GM19468 (cell line): ENCODE data around the gene PABPN1L.

ENCODE experiments used
- ATAC-seq: cut with Tn5 transposase; IDR thresholded peaks from one replicate; pipeline ENCODE4 v1.9.1; 2021; ENCODE audit warnings: mild to moderate bottlenecking, moderate library complexity, moderate number of reproducible peaks; ENCODE audit not compliant: unreplicated experiment; ENCODE audit errors: extremely low read depth

Gene PABPN1L

DNA sequence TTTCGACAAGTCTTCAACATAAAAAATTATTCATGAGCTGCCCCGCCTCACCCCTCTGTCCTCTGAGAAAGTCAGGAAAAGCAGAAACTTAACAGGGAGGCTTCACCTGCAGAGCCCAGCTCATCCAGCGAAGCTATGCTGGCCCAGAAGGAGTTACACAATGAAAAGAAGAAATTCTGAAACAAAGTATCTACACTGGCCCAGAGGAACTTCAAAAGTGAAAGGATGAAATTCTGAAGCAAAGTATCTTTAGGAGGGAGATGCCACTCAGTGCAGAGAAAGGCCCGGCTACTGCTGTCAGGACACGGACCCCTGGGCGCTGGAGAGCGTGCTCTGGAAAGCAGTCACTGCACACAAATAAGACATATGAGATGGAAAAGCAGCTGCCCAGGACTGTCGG, 11.3 kb downstream of the PABPN1L start:
- no peak for ATAC-seq

DNA sequence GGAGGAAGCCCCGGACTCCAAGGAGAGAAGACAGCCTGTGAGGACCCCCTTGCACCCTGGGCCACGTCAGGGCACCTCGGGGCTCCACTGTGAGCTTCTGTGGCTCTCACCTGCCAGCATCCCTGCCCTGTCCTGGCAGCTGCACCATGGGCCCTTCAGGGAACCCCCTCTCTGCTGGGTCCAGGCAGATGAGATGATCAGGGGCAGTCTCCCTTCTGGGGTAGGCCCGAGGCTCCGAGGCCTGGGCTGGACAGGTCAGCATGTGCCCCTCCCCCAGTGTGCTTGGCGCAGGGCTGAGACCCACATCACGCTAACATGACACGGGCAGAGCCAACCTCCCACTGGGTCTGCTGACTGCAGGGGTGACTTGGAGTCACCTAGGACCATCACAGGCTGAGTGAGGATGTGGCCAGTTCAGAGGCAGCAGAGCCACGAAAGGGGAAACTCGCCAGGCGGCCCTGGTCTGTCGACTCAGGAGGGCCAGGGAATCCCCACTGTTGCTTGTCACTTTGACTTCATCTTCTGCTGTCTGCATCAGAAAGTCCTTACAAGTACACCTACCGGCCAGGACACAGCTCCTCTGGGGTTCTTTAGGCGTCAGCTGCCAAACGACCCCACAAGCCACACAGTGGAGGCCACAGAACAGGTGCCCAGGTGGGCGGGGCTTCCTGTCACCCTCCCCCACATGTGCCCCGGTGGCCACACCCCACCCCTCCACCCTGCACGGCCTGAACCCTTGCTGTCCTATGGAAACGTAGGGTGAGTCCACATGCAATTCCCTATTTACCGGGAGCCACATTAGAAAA, 12.0 kb downstream of the PABPN1L start:
- ATAC-seq = no peak

DNA sequence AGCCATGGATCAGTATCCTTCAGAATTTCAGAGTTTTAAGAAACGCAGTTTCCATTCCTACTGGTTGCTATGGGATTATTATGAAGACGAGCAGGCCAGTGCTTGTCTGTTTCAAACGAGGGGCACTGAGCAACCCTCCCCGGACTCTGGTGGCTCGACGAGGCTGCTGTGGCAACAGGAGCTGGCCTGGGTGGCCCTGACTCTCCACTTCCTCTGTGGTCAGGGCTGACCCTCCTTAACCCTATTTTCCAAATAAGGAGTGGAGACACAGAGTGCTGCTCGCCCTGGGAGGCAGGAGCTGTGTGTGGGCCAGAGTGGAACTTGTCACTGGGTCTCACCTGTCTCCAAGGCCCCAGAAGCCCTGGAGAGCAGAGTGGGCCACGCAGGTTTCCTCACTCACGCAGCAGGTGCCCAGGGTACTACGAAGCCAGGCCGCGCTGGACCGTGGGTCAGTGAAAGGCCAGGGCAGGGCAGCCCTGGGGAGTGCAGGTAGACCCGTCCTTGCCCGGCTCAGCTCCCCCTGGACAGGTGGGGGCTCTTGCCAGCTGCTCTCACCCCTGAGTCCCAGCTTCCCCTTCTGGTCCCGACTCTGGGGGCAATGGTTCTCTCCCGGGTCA, 13.0 kb downstream of the PABPN1L start:
- ATAC-seq = no peak

DNA sequence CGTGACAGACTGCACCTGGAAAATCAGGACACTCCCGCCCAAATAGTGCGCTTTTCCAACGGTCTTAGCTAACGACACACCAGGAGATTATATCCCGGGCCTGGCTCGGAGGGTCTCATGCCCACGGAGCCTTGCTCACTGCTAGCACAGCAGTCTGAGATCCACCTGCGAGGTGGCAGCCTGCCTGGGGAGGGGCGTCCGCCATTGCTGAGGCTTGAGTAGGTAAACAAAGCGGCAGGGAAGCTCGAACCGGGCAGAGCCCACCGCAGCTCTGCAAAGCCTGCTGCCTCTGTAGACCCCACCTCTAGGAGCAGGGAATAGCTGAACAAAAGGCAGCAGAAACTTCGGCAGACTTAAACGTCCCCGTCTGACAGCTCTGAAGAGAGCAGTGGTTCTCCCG, 14.8 kb downstream of the PABPN1L start:
- no peak for ATAC-seq

DNA sequence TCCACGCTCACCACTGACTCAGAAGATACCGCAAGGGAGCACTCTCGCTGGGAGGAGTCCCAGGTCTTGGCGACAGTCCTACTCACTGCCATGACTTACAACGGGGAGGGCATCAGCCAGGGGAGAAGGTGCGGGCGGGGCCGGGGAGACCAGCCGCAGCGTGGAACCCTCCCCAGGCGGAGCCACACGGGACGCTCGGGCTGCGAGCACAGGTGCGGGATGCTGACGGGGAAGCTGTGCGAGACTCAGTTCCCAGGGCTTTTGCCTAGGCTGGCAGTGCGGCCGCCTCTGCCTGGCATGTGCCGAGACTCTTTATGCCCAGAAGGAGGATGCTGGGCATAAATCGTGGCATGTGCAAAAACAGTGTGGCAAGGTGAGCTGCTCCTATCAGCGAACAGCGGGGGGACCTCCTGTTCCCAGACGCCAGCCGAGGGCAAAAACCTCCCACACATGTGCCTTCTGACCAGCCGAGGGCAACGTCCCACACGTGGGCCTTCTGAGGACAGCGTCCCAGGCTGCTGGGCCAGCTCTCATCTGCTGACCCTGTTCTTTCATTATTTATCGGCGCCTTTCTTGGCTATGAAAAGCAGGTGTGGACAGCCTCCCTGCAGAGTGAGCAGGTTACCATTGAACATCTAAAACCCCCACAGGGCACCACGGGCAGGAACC, 15.8 kb downstream of the PABPN1L start:
- ATAC-seq = no peak

DNA sequence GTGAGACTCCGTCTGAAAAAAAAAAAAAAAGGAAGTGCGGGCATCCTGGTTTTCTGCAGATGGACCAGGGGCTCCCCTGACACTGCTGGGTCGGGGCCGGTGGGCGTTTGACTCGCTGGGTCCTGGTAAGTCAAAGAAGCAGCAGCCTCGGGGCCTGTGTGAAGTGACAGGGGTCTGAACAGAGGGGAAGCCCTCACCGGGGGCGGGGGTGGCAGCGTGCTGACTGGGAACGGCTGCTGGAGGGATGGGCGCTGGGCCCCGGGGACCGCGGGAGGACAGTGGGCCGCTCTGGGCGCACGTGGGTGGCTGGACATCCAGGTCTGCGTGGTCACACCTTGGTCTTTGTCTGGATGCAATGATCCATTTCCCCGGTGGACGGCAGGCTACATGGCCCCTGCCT, 17.9 kb downstream of the PABPN1L start:
- ATAC-seq = no peak

DNA sequence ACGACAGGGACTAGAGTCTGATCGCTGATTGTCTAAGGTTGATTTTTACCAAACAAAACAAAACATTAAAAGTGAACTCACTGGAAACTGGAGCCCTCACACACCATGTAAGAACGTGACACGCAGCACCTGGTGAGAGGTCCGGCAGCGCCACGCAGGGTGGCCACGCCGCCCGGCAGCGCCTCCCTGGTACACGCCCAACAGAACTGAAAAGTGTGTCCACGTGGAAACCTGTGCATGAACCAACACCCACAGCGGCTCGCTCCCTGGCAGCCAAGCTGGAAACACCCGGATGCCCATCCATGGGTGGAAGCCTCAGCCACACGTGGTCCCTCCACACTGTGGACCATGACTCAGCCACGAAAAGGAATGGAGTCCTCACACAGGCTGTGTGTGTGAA, 18.8 kb downstream of the PABPN1L start:
- no peak for ATAC-seq

DNA sequence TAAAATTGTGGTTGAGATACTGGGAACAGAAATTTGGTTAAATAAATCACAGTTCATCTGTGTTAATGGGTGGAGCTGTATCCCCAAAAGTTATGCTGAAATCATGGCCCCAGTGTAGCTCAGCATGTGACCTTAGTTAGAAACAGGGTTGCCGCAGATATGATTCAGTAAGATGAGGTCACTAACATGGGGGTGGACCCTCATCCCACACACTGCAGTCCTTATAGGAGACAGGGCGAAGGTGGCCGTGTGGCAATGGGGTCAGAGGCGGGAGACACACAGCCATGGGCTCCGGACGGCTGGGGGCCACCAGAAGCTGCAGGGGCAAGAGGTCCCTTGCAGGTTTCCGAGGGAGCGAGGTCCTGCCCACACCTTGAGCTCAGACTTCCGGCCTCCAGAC, 20.4 kb downstream of the PABPN1L start:
- ATAC-seq = no peak

DNA sequence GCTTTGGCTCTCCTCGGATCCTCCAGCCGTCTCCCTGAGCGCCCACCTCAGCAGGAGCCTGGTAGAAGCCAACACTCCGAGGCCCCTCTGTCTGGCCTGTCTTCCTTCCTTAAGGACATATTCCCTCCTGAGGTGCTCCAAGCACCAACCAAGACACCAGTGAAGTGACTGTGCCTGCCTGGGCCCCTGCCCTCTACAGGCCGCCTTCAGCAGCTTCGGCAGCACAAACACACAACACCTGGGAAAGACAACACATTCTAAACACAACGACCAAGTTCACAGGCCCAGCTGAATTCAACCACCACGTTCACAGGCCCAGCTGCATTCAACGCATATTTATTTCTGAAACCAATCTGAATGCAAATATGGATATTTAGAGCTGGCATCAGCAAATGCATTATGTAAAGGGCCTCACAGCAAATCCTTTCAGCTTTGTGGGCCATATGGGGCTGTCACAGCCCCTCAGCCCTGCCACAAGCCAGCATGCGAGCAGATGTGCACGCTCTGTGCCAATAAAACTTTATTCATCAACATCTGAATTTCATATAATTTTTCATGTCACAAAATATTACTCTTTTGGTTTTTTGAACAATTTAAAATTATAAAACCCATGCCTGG, 21.9 kb downstream of the PABPN1L start:
- ATAC-seq = no peak

DNA sequence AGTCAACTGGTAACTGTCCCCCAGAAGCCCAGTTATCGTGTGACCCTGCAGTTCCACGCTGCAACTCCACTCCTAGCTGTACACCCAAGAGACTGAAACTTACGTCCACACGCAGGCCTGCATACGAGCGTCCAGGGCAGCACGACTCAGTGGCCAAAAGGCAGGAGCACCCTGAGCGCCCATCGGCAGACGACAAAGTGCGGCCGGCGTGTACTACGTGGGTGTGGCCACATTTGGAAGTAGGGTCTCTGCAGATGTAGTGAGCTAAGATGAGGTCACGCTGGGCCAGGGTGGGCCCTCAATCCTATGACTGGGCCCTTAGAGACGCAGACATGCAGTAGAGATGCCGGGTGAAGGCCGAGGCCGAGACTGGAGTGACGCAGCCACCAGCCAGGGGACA, 23.2 kb downstream of the PABPN1L start:
- no peak for ATAC-seq

DNA sequence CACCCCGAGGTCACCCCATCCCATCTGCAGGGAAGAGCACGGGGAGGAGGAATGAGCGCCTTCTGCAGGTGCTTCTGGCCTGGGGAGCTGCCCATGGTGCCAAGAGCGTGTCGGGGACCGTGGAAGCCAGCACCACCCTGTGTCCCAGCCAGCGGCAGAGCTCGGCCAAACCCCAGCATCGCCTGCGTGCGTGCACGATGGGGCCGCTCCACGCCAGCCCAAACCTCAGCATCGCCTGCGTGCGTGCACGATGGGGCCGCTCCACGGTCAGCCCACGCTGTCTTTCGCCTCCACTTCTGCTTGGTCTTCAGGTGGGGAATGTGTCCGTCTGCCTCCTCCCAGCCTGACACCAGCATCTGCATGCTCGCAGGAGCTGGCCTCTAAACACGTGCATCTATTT, 23.7 kb downstream of the PABPN1L start:
- ATAC-seq = no peak

DNA sequence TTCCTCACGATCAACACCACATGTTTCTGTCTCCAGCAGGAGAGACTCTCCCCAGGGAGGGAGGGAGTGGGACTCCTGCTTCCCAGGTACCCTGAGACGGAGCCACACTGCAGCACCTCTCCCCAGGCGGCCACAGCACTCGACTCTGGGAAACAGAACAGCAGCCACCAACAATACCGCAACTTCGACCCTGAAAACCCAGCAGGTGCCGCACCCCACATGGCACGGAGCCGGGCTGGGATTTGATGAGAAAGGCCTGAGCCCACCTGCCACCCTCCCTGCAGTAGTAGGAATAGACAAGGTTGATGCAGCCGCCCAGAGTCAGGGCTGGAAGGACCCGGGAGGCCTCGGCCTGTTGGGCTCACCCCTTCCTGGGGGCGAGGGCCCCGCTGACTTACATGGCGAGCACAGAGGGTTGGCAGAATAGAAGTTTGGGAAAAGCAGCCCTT, 24.1 kb downstream of the PABPN1L start:
- no peak for ATAC-seq

DNA sequence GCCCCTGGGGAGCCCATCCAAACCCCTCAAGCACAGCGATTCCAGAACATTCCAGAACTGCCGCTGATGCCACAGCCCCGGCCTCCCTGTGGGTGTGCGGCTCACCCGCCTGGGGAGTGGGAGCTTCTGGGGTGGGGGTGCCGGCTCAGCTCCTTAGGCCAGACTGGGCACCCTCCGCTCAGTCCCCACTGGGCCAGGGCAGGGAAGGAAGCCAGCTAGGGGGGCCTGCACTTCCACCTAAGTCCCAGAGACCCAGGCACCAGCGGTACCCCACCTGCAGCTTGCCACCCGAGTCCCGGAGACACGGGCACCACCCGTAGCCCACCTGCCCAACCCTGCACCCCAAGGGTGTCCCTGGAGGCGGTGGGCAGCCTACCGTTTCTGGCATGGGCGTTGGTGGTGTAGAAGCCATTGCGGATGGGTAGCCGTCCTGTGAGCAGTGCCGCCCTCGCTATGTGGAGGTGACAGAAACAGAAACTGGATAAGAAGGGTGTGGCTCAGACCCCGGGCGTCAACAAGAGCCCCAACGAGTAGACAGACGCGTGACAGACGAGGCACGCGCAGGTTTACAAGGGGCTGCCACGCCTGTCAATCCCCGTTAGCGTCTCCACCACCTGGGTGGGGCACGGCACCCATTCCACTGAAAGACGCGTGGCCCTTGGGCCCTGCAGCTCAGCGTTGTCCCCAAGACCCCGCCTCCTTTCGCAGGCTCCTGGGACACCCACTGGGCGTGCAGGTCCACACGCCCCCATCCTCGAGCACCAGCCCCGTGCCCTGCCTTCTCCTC, 24.7 kb downstream of the PABPN1L start:
- ATAC-seq = no peak

DNA sequence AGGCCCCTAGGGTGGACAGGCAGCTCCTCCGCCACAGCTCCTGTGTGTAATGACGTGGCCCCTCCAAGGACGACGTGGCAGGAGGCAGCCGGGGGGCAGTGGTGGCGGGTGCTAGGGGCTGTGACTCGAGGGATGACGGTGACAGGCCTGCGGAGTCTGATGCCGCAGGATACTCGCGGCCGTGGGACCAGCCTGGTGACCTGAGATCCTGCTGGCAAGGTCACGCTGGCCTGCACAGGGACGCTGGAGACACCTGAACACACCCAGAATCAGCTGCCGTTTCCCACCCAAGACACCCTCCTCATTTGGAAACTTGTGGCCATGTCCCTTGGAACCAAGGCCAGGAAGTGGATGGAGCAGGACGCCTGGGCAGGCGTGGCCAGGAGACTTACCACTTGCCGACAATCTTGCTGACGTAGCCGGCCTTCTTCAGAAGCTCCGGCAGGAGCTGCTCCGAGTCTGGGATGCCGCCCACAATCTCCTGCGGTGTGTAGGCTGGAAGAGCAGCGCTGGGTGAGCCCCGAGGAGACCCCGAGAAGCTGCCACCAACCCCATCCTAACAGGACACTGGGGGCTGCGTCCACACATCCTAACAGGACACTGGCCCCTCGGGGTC, 25.8 kb downstream of the PABPN1L start:
- no peak for ATAC-seq

DNA sequence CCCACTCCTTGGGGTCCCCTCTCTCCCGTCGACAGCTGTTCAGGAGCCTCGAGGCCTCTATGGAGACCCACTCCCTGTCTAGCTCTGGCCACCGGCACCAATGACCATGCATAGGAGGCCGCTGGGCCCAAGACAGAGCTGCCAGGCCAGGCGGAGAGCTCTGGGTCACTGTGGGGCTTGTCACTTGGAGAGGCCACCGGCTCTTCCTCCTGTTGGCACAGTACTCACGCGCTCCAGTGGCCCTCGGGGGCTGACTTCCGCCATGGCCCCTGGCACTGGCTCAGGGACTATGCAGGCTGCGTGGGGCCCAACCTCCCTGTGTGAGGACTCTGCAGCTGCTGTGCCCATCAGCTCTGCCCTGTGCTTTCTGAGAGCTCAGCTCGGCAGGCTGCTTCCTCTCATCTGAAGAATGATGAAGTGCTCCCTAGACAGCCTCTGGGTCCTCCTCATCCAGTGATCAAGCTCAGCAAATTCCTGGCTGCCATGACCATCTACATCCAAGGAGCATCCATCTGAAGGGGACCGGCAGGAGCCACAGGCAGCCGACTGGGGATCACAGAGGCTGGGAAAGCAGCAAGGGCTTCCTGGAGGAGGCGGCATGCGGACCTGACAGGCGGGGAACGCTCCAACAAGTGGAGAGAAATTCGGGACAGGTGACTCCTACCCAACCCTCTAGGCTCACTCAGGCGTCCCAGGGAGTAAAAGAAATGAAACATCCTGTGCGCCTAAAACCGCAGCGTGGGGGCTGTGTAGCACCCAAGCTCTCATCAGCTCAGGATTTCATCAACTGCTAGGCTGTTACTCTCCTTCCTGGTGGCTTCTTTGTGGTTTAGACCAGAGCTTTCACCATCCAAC, 26.5 kb downstream of the PABPN1L start:
- no peak for ATAC-seq

DNA sequence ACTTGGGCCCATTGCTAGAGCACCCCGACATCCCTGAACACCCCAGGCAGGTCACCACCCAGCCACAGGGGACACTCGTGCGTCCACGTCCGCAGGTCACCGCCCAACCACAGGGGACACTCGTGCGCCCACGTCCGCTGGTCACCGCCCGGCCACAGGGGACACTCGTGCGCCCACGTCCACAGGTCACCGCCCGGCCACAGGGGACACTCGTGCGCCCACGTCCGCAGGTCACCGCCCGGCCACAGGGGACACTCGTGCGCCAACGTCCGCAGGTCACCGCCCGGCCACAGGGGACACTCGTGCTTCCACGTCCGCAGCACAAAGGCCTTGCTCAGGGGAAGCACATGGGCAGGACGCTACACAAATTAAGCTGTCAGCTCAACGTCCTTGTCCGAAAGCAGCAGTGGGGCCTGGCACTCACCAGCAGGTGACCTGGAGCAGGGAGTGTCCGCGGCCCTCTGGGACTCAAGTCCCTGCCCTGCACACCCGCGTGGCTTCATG, 27.4 kb downstream of the PABPN1L start:
- ATAC-seq = no peak

DNA sequence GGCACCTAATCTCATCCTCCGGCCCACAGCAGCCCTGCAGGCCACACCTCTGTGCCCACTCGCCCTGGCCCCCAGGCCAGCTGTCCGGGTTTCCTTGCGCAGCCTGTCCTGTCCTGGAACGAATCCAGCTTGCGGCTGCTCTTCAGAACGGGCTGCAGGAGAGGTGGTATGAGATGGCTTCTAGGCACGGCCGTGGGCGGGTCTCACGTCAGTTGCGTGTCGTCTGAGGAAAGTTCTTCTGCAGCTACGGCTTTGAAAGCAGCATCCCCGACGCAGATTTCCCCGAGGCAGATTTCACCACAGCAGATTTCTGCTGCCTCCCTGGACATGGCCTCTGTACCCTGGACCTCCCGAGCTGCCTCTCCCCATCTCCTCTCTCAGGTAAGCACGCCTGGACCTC, 27.9 kb downstream of the PABPN1L start:
- ATAC-seq = no peak

DNA sequence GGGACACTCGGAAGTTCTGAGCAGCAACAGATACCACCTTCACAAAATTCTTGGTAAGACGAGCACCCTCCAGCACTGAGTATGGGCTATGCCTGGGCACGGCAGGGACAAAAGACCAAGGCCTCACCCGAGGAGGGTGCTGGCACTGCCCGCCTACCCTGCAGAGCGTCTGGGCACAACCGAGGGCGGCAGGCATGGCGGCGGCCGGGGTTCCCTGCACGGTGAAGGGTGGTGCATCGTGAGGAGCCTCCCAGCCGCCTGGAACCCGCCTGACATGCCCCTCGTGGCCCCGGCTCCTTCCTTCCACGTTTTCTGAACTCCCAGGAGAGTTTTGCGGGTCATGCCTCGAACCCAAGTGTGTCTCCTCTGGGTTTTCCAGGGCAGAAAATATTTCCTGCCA, 28.7 kb downstream of the PABPN1L start:
- no peak for ATAC-seq

DNA sequence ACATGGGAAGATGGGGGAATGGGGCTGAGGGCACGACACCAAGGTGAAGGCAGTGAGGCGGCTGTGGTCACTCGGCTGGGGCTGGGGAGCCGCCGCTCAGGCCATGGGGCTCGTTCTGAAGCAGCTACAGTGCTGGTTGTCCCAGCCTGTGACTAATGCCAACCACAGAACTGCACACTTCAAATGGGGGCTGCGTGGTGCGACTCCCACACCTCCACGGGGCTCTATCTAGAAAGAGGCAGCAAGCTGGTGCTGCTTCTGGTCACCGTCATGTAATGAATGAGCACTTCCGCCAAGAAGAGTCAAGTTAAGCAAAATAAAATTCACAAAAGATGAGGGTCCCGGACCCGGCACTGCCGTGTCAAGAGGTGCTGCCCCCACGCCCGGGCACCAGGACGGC, 29.7 kb downstream of the PABPN1L start:
- ATAC-seq = no peak
